Nephron progenitor cell (in vitro differentiated cells): ENCODE measurements around the gene SEMA6B.
A peak's percentile ranks its signal among the peaks of the same experiment; 100 is the strongest.

Experiments used
- DNase-seq: peaks from one replicate; pipeline ENCODE4 v3.0.0; 2021
- H3K27ac Mint-ChIP-seq: 2 replicates; pipeline ENCODE4 v1.8.0; 2021; ENCODE audit warnings: mild to moderate bottlenecking, moderate library complexity, mixed read lengths
- H3K27me3 Mint-ChIP-seq: 2 replicates; pipeline ENCODE4 v1.8.0; 2021; ENCODE audit warnings: mild to moderate bottlenecking, low read depth, mixed read lengths; ENCODE audit not compliant: poor library complexity
- H3K36me3 Mint-ChIP-seq: 2 replicates; pipeline ENCODE4 v1.8.0; 2021; ENCODE audit warnings: low read depth, mixed read lengths
- H3K4me1 Mint-ChIP-seq: 2 replicates; pipeline ENCODE4 v1.8.0; 2021; ENCODE audit warnings: mixed read lengths
- H3K4me3 Mint-ChIP-seq: 2 replicates; pipeline ENCODE4 v1.8.0; 2021; ENCODE audit warnings: mild to moderate bottlenecking, moderate library complexity, mixed read lengths
- H3K9me3 Mint-ChIP-seq: 2 replicates; pipeline ENCODE4 v1.8.0; 2021; ENCODE audit warnings: mild to moderate bottlenecking, moderate library complexity, mixed read lengths
- CTCF ChIP-seq: fragments of 200-600 bp; sonication (generic); IDR thresholded peaks from 2 replicates; pipeline ENCODE4 v1.5.0; 2021; ENCODE audit warnings: antibody characterized with exemption

The SEMA6B gene

GRCh38 chr19:4602173-4602788, 42.8 kb upstream of the SEMA6B start:
- Mint-ChIP-seq H3K27me3 (peaks cover 24% of the 10 kb centered on the region), H3K4me1 (peaks cover 10% of the 10 kb centered on the region), H3K9me3 (no peaks in the 10 kb centered on the region), H3K4me3 (no peak overlapping the region), H3K27ac (no peak overlapping the region), H3K36me3 (no peaks in the 10 kb centered on the region)
- no peak for DNase-seq
- TF ChIP-seq CTCF, result no peak

- Mint-ChIP-seq H3K27ac (no peak overlapping the region), H3K4me1 (peaks cover 9% of the 10 kb centered on the region), H3K9me3 (no peaks in the 10 kb centered on the region), H3K27me3 (peaks cover 30% of the 10 kb centered on the region), H3K36me3 (no peaks in the 10 kb centered on the region), H3K4me3 (no peak overlapping the region)
- no peak for DNase-seq
- TF ChIP-seq CTCF, result no peak
Observed at GRCh38 chr19:4600893-4601292, 41.4 kb upstream of the SEMA6B start.

- H3K9me3 Mint-ChIP-seq, result no peaks in the 10 kb centered on the region
- no peak overlapping the region for H3K27ac Mint-ChIP-seq
- peaks cover 34% of the 10 kb centered on the region for H3K27me3 Mint-ChIP-seq
- H3K36me3 Mint-ChIP-seq, result no peaks in the 10 kb centered on the region
- H3K4me1 Mint-ChIP-seq, result peaks cover 9% of the 10 kb centered on the region
- no peak overlapping the region for H3K4me3 Mint-ChIP-seq
- no peak for TF ChIP-seq CTCF
- no peak for DNase-seq
Observed at GRCh38 chr19:4600082-4600481, 40.6 kb upstream of the SEMA6B start.

GRCh38 chr19:4598712-4599111, 39.2 kb upstream of the SEMA6B start:
- no peaks in the 10 kb centered on the region for H3K9me3 Mint-ChIP-seq
- TF ChIP-seq CTCF, result no peak
- DNase-seq, result peak; percentile 50
- peaks cover 33% of the 10 kb centered on the region for H3K27me3 Mint-ChIP-seq
- H3K36me3 Mint-ChIP-seq, result no peaks in the 10 kb centered on the region
- peak overlapping the region; percentile 73 for H3K4me3 Mint-ChIP-seq
- H3K27ac Mint-ChIP-seq, result no peak overlapping the region
- peaks cover 14% of the 10 kb centered on the region for H3K4me1 Mint-ChIP-seq

GRCh38 chr19:4597975-4598671, 38.6 kb upstream of the SEMA6B start:
- no peak for TF ChIP-seq CTCF
- Mint-ChIP-seq H3K27ac (peak overlapping the region; percentile 75), H3K9me3 (no peaks in the 10 kb centered on the region), H3K36me3 (no peaks in the 10 kb centered on the region), H3K4me3 (peak overlapping the region; percentile 77), H3K4me1 (peaks cover 14% of the 10 kb centered on the region), H3K27me3 (peaks cover 35% of the 10 kb centered on the region)
- peak; percentile 92 for DNase-seq
